ENCODE data around the gene GNA12.

- TF ChIP-seq EZH2 (IDR thresholded peaks at IDR 0.05): no peak
- no peak for TF ChIP-seq POLR2AphosphoS5 (IDR thresholded peaks at IDR 0.05; ENCODE audit: borderline replicate concordance, low read depth, low read length)
- no peak for TF ChIP-seq FOXP2 (optimal IDR thresholded peaks at IDR 0.05; ENCODE audit: control extremely low read depth, extremely low read length, insufficient read depth)
Measured at GRCh38 chr7:2796358-2797352, 47.5 kb downstream of the GNA12 start.

Data from SK-N-MC (cell line).